Central memory CD4-positive, alpha-beta T cell (primary cell): Measurements from ENCODE around the gene TLCD1.

Source experiments
- DNase-seq: peaks from one replicate; pipeline ENCODE4 v3.0.0; 2022

The TLCD1 gene

DNA sequence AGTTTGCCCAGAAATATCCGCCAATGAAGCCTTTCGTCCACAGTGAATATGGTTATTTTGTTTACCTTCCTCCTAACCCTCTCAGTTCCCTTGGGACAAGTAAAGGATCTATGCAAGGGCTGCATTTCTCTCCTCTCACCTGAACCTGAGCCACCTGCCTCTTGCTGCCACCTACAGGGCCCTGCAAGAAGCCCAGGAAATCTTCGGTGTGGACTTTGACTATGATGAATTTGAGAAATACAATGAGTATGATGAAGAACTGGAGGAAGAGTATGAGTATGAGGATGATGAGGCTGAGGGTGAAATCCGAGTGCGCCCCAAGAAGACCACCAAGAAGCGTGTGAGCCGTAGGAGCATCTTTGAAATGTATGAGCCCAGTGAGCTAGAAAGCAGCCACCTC, 50.1 kb downstream of the TLCD1 start:
- no peak for DNase-seq

GRCh38 chr17:28675490-28675889, 50.5 kb downstream of the TLCD1 start:
- DNase-seq, result no peak
